Sigmoid colon (tissue), 7 donors: Measurements from ENCODE around the gene ZNF101. TPM values are rescaled to one million over a fixed set of nuclear protein-coding genes. Genes with fewer than 3 reads are reported as not detected.

Experiments
- DNase-seq: peaks from one replicate; pipeline ENCODE4 v3.0.0-alpha.2; 2019
- H3K27ac ChIP-seq, 4 donors: fragments of 200-600 bp; sonication (generic); one replicate each; pipeline ENCODE4 v1.5.1; 2016 to 2019; ENCODE audit warnings: mild to moderate bottlenecking in 1 of 4
- H3K27me3 ChIP-seq, 3 donors: fragments of 200-600 bp; sonication (generic); one replicate each; pipeline ENCODE4 v1.5.1; 2019; ENCODE audit warnings: mild to moderate bottlenecking in 1 of 3
- H3K36me3 ChIP-seq, 4 donors: fragments of 200-600 bp; sonication (generic); one replicate each; pipeline ENCODE4 v1.5.1; 2016 to 2019
- H3K4me1 ChIP-seq, 4 donors: fragments of 200-600 bp; sonication (generic); one replicate each; pipeline ENCODE4 v1.5.1; 2017 to 2019
- H3K4me3 ChIP-seq, 4 donors: fragments of 200-600 bp; sonication (generic); one replicate each; pipeline ENCODE4 v1.5.1; 2017 to 2019; ENCODE audit warnings: mild to moderate bottlenecking in 2 of 4, moderate library complexity in 1 of 4
- H3K9me3 ChIP-seq, 4 donors: fragments of 200-600 bp in 3 of 4; sonication (generic) in 3 of 4; one replicate each; pipeline versions ENCODE4 v1.5.1 to v1.6.1; 2013 to 2019
- EP300 ChIP-seq, 4 donors: sonication (generic); formaldehyde crosslinking; IDR thresholded peaks; one replicate each; pipeline ENCODE4 v1.6.1; 2017; ENCODE audit warnings: antibody characterized with exemption in 4 of 4
- POLR2A ChIP-seq, 2 donors: fragments of 450-650 bp; IDR thresholded peaks; one replicate each; pipeline ENCODE4 v1.6.1; 2016; ENCODE audit warnings: antibody characterized with exemption in 2 of 2, mild to moderate bottlenecking in 2 of 2, moderate library complexity in 2 of 2
- POLR2AphosphoS5 ChIP-seq, 4 donors: sonication (generic); formaldehyde crosslinking; IDR thresholded peaks; one replicate each; pipeline ENCODE4 v1.6.1; 2017; ENCODE audit warnings: antibody characterized with exemption in 4 of 4
- WGBS, 2 donors: extraction: QIAGEN DNeasy Blood & Tissue Kit; methylation state at CpG; one replicate each; pipeline ENCODE4 v1.1.7; 2013; 5-methylcytosine and 5-hydroxymethylcytosine counted together
- intact Hi-C: fragments of 100-400 bp; cut with DNase I; formaldehyde crosslinking; loops from one replicate; pipeline ENCODE4 v1.15.1; 2023
- polyA plus RNA-seq, 3 donors: library from polyadenylated mRNA; stranded (reverse); fragments of 200-250 nt; gene quantifications; one replicate each; pipeline ENCODE4 v1.2.3, GENCODE V29; 2013
- total RNA-seq, 4 donors: library from RNA; depleted of rRNA; stranded (reverse); fragments of >200 nt; gene quantifications; one replicate each; pipeline ENCODE4 v1.1.0, GENCODE V29; 2016
- TF ChIP-seq, protein P1 (sequence below), 4 experiments: fragments of 450-650 bp in 3 of 4; fragments of 200-600 bp in 1 of 4; IDR thresholded peaks; one replicate each; pipeline ENCODE4 v1.5.1; 2016 to 2019; ENCODE audit warnings: antibody characterized with exemption in 4 of 4, mild to moderate bottlenecking in 3 of 4, moderate library complexity in 2 of 4
- donor health status: healthy with polysubstance abuse.
- donor health status: Bipolar disorder and iron deficiency.
- donor health status: healthy.

Gene ZNF101
- total and polyA plus RNA-seq, 7 donors, result 4.7 to 24.2 (median 6.4) TPM

GRCh38 chr19:19711306-19711933, 42.8 kb downstream of the ZNF101 start:
- no peak overlapping the region for H3K4me3 ChIP-seq

DNA sequence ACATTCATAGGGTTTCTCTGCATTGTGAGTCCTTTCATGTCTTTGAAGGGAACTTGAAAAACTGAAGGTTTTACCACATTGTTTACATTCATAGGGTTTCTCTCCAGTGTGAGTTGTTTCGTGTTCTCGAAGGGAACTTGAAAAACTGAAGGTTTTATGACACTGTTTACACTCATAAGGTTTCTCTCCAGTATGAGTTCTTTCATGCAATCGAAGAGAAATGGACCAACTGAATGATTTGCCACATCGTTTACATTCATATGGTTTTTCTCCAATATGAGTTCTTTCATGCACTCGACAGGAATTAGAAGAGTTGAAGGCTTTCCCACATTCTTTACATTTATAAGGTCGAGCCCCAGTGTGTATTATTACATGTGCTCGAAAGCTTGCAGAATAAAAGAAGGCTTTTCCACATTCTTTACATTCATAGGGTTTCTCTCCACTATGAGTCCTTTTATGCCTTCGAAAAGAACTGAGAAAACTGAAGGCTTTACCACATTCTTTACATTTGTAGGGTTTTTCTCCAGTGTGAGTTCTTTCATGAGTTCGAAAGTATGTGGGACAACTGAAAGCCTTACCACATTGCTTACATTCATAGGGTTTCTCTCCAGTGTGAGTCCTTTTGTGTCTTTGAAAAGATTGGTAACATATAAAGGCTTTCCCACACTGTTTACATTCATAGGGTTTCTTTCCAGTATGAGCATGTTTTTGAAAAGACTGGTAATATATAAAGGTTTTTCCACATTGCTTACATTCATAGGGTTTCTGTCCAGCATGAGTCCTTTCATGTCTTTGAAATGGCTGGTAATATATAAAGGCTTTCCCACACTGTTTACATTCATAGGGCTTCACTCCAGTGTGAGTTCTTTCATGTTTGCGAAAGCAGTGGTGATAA, 43.5 kb downstream of the ZNF101 start:
- Histone ChIP-seq H3K27ac (no peak overlapping the region), H3K4me3 (no peak overlapping the region), H3K36me3 (peaks cover 16 to 89% (median 45%) of the 10 kb centered on the region in 4 donors), H3K9me3 (peaks cover 71 to 98% (median 90%) of the 10 kb centered on the region in 4 donors), H3K27me3 (no peaks in the 10 kb centered on the region), H3K4me1 (no peaks in the 10 kb centered on the region)
- intact Hi-C loops, result no loop called here
- no peak for DNase-seq
- 98% methylated on average over 10 of the region's 10 CpGs for WGBS, 2 donors
- TF ChIP-seq POLR2AphosphoS5 (IDR thresholded peaks at IDR 0.05), result no peak
- TF ChIP-seq EP300 (IDR thresholded peaks at IDR 0.05), result no peak
- TF ChIP-seq, protein P1, sequence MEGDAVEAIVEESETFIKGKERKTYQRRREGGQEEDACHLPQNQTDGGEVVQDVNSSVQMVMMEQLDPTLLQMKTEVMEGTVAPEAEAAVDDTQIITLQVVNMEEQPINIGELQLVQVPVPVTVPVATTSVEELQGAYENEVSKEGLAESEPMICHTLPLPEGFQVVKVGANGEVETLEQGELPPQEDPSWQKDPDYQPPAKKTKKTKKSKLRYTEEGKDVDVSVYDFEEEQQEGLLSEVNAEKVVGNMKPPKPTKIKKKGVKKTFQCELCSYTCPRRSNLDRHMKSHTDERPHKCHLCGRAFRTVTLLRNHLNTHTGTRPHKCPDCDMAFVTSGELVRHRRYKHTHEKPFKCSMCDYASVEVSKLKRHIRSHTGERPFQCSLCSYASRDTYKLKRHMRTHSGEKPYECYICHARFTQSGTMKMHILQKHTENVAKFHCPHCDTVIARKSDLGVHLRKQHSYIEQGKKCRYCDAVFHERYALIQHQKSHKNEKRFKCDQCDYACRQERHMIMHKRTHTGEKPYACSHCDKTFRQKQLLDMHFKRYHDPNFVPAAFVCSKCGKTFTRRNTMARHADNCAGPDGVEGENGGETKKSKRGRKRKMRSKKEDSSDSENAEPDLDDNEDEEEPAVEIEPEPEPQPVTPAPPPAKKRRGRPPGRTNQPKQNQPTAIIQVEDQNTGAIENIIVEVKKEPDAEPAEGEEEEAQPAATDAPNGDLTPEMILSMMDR (IDR thresholded peaks at IDR 0.05), result no peak
- TF ChIP-seq POLR2A (IDR thresholded peaks at IDR 0.05), result no peak

More at GRCh38 chr19:19711306-19711933, 42.8 kb downstream of the ZNF101 start:
- WGBS, 2 donors, result 97% methylated on average over 14 of the region's 14 CpGs
- TF ChIP-seq POLR2A (IDR thresholded peaks at IDR 0.05), result no peak
- no peak for TF ChIP-seq EP300 (IDR thresholded peaks at IDR 0.05)
- TF ChIP-seq POLR2AphosphoS5 (IDR thresholded peaks at IDR 0.05), result no peak
- TF ChIP-seq, protein P1 (IDR thresholded peaks at IDR 0.05), result no peak
- peaks cover 66 to 96% (median 89%) of the 10 kb centered on the region in 4 donors for H3K9me3 ChIP-seq
- no peak for DNase-seq
- no peak overlapping the region for H3K27ac ChIP-seq
- H3K27me3 ChIP-seq, result no peaks in the 10 kb centered on the region
- H3K4me1 ChIP-seq, result no peaks in the 10 kb centered on the region
- H3K36me3 ChIP-seq, result peaks cover 16 to 82% (median 41%) of the 10 kb centered on the region in 4 donors
- intact Hi-C loops, result no loop called here

DNA sequence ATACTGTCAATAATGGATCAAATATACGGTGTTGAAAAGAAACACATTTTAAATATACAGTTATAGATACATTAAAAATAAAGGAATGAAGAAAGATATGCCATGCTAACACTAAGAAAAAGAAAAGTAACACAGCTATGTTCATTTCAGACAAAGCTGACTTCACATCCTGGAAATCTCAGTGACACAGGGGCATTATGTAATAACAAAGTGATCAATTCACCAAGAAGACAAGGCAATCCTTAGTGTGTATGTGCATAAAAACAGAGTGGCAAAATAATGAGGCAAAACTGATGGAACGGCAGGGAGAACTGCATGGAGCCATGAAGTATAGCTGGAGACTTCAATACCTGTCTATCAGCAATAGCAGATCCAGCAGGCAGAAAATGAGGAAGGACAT, 51.2 kb downstream of the ZNF101 start:
- Histone ChIP-seq H3K27me3 (no peaks in the 10 kb centered on the region), H3K4me1 (no peaks in the 10 kb centered on the region), H3K27ac (no peak overlapping the region), H3K4me3 (no peak overlapping the region), H3K9me3 (peaks cover 29 to 77% (median 60%) of the 10 kb centered on the region in 4 donors), H3K36me3 (peaks cover 0 to 43% (median 11%) of the 10 kb centered on the region in 4 donors)
- no peak for DNase-seq
- 94 to 96% methylated on average over 2 of the region's 2 CpGs for WGBS, 2 donors
- intact Hi-C loops, result no loop called here
- TF ChIP-seq POLR2AphosphoS5 (IDR thresholded peaks at IDR 0.05), result no peak
- TF ChIP-seq, protein P1 (IDR thresholded peaks at IDR 0.05), result no peak
- TF ChIP-seq POLR2A (IDR thresholded peaks at IDR 0.05), result no peak
- no peak for TF ChIP-seq EP300 (IDR thresholded peaks at IDR 0.05)

GRCh38 chr19:19721896-19722295, 53.3 kb downstream of the ZNF101 start:
- Histone ChIP-seq H3K36me3 (peaks cover 0 to 22% (median 8%) of the 10 kb centered on the region in 4 donors), H3K27me3 (no peaks in the 10 kb centered on the region), H3K27ac (no peak overlapping the region), H3K4me1 (no peaks in the 10 kb centered on the region), H3K9me3 (peaks cover 17 to 57% (median 43%) of the 10 kb centered on the region in 4 donors), H3K4me3 (no peak overlapping the region)
- DNase-seq, result no peak
- TF ChIP-seq POLR2A (IDR thresholded peaks at IDR 0.05), result no peak
- TF ChIP-seq, protein P1 (IDR thresholded peaks at IDR 0.05), result no peak
- TF ChIP-seq EP300 (IDR thresholded peaks at IDR 0.05), result no peak
- no peak for TF ChIP-seq POLR2AphosphoS5 (IDR thresholded peaks at IDR 0.05)
- intact Hi-C loops, result no loop called here
- 97 to 98% methylated on average over 2 of the region's 2 CpGs for WGBS, 2 donors
